Subcutaneous abdominal adipose tissue (tissue), 5 donors: Measurements from ENCODE around the gene AKAP8L.
"Not testable (repeated sequence)": the region's sequence is repeated elsewhere in the genome, so short reads cannot be mapped to it uniquely, and the experiment has no call there.

Source experiments
- H3K27ac ChIP-seq: one replicate; pipeline ENCODE4 v1.7.0; 2013; ENCODE audit warnings: low read depth, mild to moderate bottlenecking, inconsistent platforms, low read length, moderate library complexity
- H3K27me3 ChIP-seq, 5 donors: one replicate each; pipeline ENCODE4 v1.7.0; 2013; ENCODE audit warnings: low read length in 5 of 5, inconsistent platforms in 1 of 5; ENCODE audit not compliant: control insufficient read depth in 5 of 5, insufficient read depth in 4 of 5
- H3K36me3 ChIP-seq, 5 donors: one replicate each; pipeline ENCODE4 v1.7.0; 2013; ENCODE audit warnings: low read length in 5 of 5; ENCODE audit not compliant: control insufficient read depth in 5 of 5, insufficient read depth in 5 of 5
- H3K4me1 ChIP-seq, 5 donors: one replicate each; pipeline ENCODE4 v1.7.0; 2013; ENCODE audit warnings: low read length in 5 of 5, mild to moderate bottlenecking in 3 of 5, moderate library complexity in 1 of 5; ENCODE audit not compliant: control insufficient read depth in 5 of 5, insufficient read depth in 5 of 5
- H3K4me3 ChIP-seq, 5 donors: one replicate each; pipeline ENCODE4 v1.7.0; 2013; ENCODE audit warnings: low read length in 5 of 5, low read depth in 1 of 5
- H3K9ac ChIP-seq, 5 donors: one replicate each; pipeline ENCODE4 v1.7.0; 2013; ENCODE audit warnings: low read length in 5 of 5, mild to moderate bottlenecking in 4 of 5, moderate library complexity in 3 of 5
- H3K9me3 ChIP-seq, 5 donors: one replicate each; pipeline ENCODE4 v1.7.0; 2013; ENCODE audit warnings: low read length in 5 of 5; ENCODE audit not compliant: control insufficient read depth in 5 of 5
- donor health status: healthy.
- donor health status: healthy.
- donor health status: healthy.
- donor health status: healthy.
- donor health status: healthy.

Gene AKAP8L

DNA sequence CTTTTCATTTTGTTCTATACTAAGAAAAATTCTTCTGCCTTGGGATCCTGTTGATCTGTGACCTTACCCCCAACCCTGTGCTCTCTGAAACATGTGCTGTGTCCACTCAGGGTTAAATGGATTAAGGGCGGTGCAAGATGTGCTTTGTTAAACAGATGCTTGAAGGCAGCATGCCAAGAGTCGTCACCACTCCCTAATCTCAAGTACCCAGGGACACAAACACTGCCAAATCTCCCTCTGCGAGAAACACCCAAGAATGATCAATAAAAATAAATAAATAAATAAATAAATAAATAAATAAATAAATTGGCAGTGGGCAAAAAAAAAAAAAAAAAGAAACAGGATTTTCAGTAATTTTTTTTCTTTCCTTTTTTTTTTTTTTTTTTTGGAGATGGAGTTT is 55.0 kb downstream of the AKAP8L start:
- not testable (repeated sequence) for H3K27me3 ChIP-seq, H3K9me3 ChIP-seq
- H3K36me3 ChIP-seq, result peaks cover 7 to 72% (median 64%) of the 10 kb centered on the region in 5 donors

GRCh38 chr19:15363048-15363447 is 55.7 kb downstream of the AKAP8L start:
- H3K36me3 ChIP-seq, result peaks cover 10 to 72% (median 64%) of the 10 kb centered on the region in 5 donors
- not testable (repeated sequence) for H3K4me1 ChIP-seq

More for the DNA sequence above, 55.0 kb downstream of the AKAP8L start:
- H3K4me1 ChIP-seq, H3K9ac ChIP-seq, H3K27ac ChIP-seq, H3K4me3 ChIP-seq: not testable (repeated sequence)

GRCh38 chr19:15360015-15360414 is 58.8 kb downstream of the AKAP8L start:
- H3K4me1 ChIP-seq, H3K9me3 ChIP-seq, H3K9ac ChIP-seq, H3K27ac ChIP-seq, H3K4me3 ChIP-seq, H3K27me3 ChIP-seq: not testable (repeated sequence)
- peaks cover 7 to 75% (median 61%) of the 10 kb centered on the region in 5 donors for H3K36me3 ChIP-seq

More at GRCh38 chr19:15363048-15363447, 55.7 kb downstream of the AKAP8L start:
- not testable (repeated sequence) for H3K9ac ChIP-seq, H3K4me3 ChIP-seq, H3K9me3 ChIP-seq, H3K27ac ChIP-seq, H3K27me3 ChIP-seq

- H3K4me3 ChIP-seq, result no peak overlapping the region
- peaks cover 7 to 79% (median 69%) of the 10 kb centered on the region in 5 donors for H3K36me3 ChIP-seq
- H3K4me1 ChIP-seq, result peaks cover 0 to 5% (median 0%) of the 10 kb centered on the region in 5 donors
- no peak overlapping the region for H3K9ac ChIP-seq
- no peaks in the 10 kb centered on the region for H3K27me3 ChIP-seq
- no peak overlapping the region for H3K27ac ChIP-seq
- H3K9me3 ChIP-seq, result no peaks in the 10 kb centered on the region
These were observed 59.9 kb downstream of the AKAP8L start for GRCh38 chr19:15358918-15359317.

- no peaks in the 10 kb centered on the region for H3K27me3 ChIP-seq
- H3K4me1 ChIP-seq, result peaks cover 0 to 5% (median 0%) of the 10 kb centered on the region in 5 donors
- peaks cover 12 to 83% (median 70%) of the 10 kb centered on the region in 5 donors for H3K36me3 ChIP-seq
- H3K4me3 ChIP-seq, result no peak overlapping the region
- no peak overlapping the region for H3K9ac ChIP-seq
- no peak overlapping the region for H3K27ac ChIP-seq
- H3K9me3 ChIP-seq, result no peaks in the 10 kb centered on the region
These were observed 60.9 kb downstream of the AKAP8L start for GRCh38 chr19:15357906-15358305.

DNA sequence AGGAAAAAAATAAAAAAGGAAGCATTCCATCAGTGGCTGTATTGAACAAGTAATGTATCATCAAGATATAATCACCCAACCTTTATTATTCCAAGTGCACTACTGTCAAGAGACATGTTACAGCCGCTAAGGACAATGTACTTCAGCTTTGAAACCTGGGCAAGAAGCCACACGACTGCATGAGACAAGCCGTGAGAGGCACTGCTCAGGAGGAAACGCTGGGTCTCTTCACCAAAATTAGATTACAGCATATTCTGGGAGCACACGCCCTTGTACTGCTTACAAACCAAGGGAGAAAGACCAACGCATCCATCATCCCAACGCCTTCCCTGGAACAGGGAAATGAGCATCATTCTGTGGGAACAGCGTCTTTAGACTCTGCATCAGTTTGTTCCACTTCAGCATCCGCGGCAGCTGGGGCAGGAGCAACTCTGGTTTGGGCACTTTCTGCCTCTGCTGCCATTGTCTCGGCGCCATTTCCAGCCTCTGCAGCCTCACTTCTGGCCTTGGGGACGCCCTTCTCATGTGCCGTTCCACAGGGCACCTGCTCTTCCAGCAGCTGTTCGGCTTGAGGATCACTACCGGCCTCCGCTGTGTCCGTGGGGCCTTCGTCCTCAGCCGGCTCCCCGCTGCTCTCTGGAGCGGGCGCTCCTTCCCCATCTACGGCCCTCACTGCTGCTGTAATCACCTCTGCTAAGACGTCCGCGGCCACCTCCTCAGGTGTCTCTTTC is 64.1 kb downstream of the AKAP8L start:
- H3K9ac ChIP-seq, result no peak overlapping the region
- no peaks in the 10 kb centered on the region for H3K27me3 ChIP-seq
- peaks cover 12 to 63% (median 50%) of the 10 kb centered on the region in 5 donors for H3K36me3 ChIP-seq
- H3K4me1 ChIP-seq, result no peaks in the 10 kb centered on the region
- H3K9me3 ChIP-seq, result no peaks in the 10 kb centered on the region
- no peak overlapping the region for H3K4me3 ChIP-seq
- H3K27ac ChIP-seq, result no peak overlapping the region

DNA sequence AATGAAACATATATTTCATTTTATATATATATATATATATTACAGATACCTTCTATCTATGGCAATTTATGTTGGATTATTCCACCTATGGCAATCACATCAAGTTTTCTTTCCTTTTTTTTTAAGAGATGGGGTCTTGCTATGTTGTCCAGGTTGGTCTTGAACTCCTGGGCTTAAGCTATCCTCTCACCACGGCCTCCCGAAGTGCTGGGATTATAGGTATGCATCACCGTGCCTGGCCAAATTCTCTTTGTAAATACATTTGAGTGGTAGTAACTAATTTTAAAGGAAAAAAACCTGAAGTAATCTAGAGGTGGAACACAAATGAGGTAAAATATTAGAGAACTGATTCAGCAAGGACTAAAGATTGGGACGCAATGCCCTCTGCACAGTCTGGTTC is 64.9 kb downstream of the AKAP8L start:
- Histone ChIP-seq H3K27ac (no peak overlapping the region), H3K36me3 (peaks cover 8 to 55% (median 43%) of the 10 kb centered on the region in 5 donors), H3K4me3 (no peak overlapping the region), H3K9me3 (no peaks in the 10 kb centered on the region), H3K9ac (no peak overlapping the region), H3K4me1 (no peaks in the 10 kb centered on the region), H3K27me3 (no peaks in the 10 kb centered on the region)

GRCh38 chr19:15352535-15352934 is 66.3 kb downstream of the AKAP8L start:
- not testable (repeated sequence) for H3K27me3 ChIP-seq, H3K4me3 ChIP-seq, H3K4me1 ChIP-seq, H3K9me3 ChIP-seq, H3K27ac ChIP-seq, H3K9ac ChIP-seq
- peaks cover 4 to 42% (median 29%) of the 10 kb centered on the region in 5 donors for H3K36me3 ChIP-seq

GRCh38 chr19:15341328-15341727 is 77.5 kb downstream of the AKAP8L start:
- H3K36me3 ChIP-seq, result peaks cover 0 to 16% (median 0%) of the 10 kb centered on the region in 5 donors
- not testable (repeated sequence) for H3K4me3 ChIP-seq, H3K4me1 ChIP-seq, H3K27ac ChIP-seq, H3K9ac ChIP-seq, H3K9me3 ChIP-seq, H3K27me3 ChIP-seq

DNA sequence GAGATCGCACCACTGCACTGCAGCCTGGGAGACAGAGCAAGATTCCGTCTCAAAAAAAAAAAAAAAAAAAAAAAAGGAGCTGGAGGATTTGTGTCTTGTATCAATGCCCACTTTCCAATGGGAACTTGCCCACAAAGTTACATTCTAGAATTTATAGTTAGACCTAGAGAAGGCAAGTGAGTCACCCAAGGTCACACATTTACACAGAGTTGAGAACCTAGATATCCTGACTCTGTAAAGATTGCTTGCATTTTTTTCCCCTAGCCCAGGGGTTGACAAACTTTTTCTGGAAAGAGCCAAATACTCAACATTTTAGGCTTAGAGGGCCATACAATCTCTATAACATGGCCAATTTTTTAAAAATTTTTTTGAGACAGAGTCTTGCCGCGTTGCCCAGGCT is 78.7 kb downstream of the AKAP8L start:
- Histone ChIP-seq H3K27me3 (no peaks in the 10 kb centered on the region), H3K27ac (no peak overlapping the region), H3K36me3 (peaks cover 0 to 9% (median 0%) of the 10 kb centered on the region in 5 donors), H3K4me3 (no peak overlapping the region), H3K9me3 (no peaks in the 10 kb centered on the region), H3K4me1 (no peaks in the 10 kb centered on the region), H3K9ac (no peak overlapping the region)
